Thoracic aorta (tissue), 2 donors: ENCODE measurements around the gene AGBL5. TPM values are rescaled to one million over a fixed set of nuclear protein-coding genes. Genes with fewer than 3 reads are reported as not detected.

Experiments used
- ATAC-seq: fragments of 150-250 bp; one replicate; pipeline ENCODE4 v1.8.0; 2017; ENCODE audit warnings: low read depth; ENCODE audit not compliant: insufficient number of reproducible peaks, low FRiP score
- DNase-seq: peaks from one replicate; pipeline ENCODE4 v3.0.0-alpha.2; 2020; ENCODE audit warnings: low spot score
- H3K27ac ChIP-seq, 2 donors: fragments of 200-600 bp; sonication (generic); 1 replicate in 1 of 2; 2 replicates in 1 of 2; pipeline ENCODE4 v1.5.1; 2016; ENCODE audit warnings: mild to moderate bottlenecking in 2 of 2, moderate library complexity in 2 of 2
- H3K27me3 ChIP-seq: fragments of 200-600 bp; sonication (generic); replicated peaks from 2 replicates; pipeline ENCODE4 v1.6.0; 2016; ENCODE audit warnings: mild to moderate bottlenecking; ENCODE audit not compliant: insufficient read depth
- H3K36me3 ChIP-seq: fragments of 200-600 bp; sonication (generic); one replicate; pipeline ENCODE4 v1.5.1; 2016
- H3K4me1 ChIP-seq, 2 donors: fragments of 200-600 bp; sonication (generic); 1 replicate in 1 of 2; 2 replicates in 1 of 2; pipeline versions ENCODE4 v1.5.1 to v1.6.0; 2016; ENCODE audit warnings: low read depth in 2 of 2, mild to moderate bottlenecking in 1 of 2; ENCODE audit not compliant: control insufficient read depth in 1 of 2
- H3K4me3 ChIP-seq: fragments of 200-600 bp; sonication (generic); 2 replicates; pipeline ENCODE4 v1.5.1; 2016; ENCODE audit warnings: mild to moderate bottlenecking
- H3K9me3 ChIP-seq: fragments of 200-600 bp; sonication (generic); 2 replicates; pipeline ENCODE4 v1.5.1; 2016
- total RNA-seq, 2 donors: library from RNA; depleted of rRNA; stranded (reverse); fragments of >200 nt; gene quantifications; one replicate each; pipeline versions ENCODE4 v1.1.0 to v1.2.3, GENCODE V29; 2016
- TF ChIP-seq, protein P1 (sequence below): fragments of 200-600 bp; sonication (generic); IDR thresholded peaks from one replicate; pipeline ENCODE4 v1.5.1; 2019; ENCODE audit warnings: antibody characterized with exemption

Gene AGBL5
- total RNA-seq, 2 donors from 2014 or later: 7.8 to 10.8 TPM

DNA sequence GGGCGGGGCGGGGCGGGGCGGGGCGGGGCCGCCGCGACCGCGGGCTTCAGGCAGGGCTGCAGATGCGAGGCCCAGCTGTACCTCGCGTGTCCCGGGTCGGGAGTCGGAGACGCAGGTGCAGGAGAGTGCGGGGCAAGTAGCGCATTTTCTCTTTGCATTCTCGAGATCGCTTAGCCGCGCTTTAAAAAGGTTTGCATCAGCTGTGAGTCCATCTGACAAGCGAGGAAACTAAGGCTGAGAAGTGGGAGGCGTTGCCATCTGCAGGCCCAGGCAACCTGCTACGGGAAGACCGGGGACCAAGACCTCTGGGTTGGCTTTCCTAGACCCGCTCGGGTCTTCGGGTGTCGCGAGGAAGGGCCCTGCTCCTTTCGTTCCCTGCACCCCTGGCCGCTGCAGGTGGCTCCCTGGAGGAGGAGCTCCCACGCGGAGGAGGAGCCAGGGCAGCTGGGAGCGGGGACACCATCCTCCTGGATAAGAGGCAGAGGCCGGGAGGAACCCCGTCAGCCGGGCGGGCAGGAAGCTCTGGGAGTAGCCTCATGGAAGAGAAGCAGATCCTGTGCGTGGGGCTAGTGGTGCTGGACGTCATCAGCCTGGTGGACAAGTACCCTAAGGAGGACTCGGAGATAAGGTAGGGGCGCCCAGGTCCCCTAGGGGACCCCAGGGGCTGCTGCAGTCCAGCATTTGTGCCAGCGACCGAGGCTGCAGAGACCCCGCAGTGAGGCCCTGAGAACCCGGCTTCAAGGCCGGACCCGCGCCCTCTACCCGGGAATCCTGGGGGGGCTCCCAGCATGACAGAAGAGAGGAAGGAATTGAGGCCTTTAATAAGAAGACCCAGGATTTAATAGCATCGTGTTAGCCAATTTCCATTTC is 35.5 kb downstream of the AGBL5 start, which contains the start of gene KHK:
KHK (plus strand) TSS at position 49 of the 870 bp plus-strand sequence; CDS start at position 537, 488 bp downstream.
- H3K36me3 ChIP-seq: peaks cover 12% of the 10 kb centered on the region
- TF ChIP-seq, protein P1, sequence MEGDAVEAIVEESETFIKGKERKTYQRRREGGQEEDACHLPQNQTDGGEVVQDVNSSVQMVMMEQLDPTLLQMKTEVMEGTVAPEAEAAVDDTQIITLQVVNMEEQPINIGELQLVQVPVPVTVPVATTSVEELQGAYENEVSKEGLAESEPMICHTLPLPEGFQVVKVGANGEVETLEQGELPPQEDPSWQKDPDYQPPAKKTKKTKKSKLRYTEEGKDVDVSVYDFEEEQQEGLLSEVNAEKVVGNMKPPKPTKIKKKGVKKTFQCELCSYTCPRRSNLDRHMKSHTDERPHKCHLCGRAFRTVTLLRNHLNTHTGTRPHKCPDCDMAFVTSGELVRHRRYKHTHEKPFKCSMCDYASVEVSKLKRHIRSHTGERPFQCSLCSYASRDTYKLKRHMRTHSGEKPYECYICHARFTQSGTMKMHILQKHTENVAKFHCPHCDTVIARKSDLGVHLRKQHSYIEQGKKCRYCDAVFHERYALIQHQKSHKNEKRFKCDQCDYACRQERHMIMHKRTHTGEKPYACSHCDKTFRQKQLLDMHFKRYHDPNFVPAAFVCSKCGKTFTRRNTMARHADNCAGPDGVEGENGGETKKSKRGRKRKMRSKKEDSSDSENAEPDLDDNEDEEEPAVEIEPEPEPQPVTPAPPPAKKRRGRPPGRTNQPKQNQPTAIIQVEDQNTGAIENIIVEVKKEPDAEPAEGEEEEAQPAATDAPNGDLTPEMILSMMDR: no peak
- peak within 1 kb of the TSS; percentile 83 for H3K4me3 ChIP-seq
- ATAC-seq (no peak), DNase-seq (no peak)
- H3K4me1 ChIP-seq: peaks cover 15 to 50% of the 10 kb centered on the region in 2 donors
- H3K9me3 ChIP-seq: no peaks in the 10 kb centered on the region
- H3K27ac ChIP-seq: peak within 1 kb of the TSS; percentile 80 to 87
- H3K27me3 ChIP-seq: no peaks in the 10 kb centered on the region

DNA sequence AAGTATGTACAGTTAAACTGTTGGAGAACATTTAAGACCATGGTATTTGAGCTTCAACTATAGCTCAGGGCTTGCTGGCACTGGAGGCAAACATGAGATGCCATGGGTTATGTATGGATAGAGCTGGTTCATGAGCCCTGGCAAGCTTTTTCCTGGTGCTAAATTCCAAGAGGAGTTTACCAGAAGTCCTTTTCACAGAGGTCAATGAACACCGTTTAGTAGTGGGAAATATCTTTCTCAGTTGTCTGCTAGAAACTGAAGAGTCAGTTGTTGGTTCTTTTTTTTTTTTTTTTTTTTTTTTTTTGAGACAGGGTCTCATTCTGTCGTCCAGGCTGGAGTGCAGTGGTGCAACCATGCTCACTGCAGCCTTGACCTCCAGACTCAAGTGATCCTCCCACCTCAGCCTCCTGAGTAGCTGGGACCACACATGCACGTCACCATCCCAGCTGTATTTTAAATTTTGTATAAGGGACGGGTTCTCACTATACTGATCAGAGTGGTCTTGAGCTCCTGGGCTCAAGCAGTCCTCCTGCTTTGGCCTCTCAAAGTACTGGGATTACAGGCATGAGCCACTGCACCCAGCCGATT is 36.4 kb downstream of the AGBL5 start:
- H3K36me3 ChIP-seq: peaks cover 3% of the 10 kb centered on the region
- ATAC-seq (no peak), DNase-seq (no peak)
- no peak overlapping the region for H3K27ac ChIP-seq
- TF ChIP-seq, protein P1: no peak
- no peaks in the 10 kb centered on the region for H3K9me3 ChIP-seq
- H3K4me1 ChIP-seq: peaks cover 11 to 40% of the 10 kb centered on the region in 2 donors
- no peaks in the 10 kb centered on the region for H3K27me3 ChIP-seq
- H3K4me3 ChIP-seq: no peak overlapping the region

DNA sequence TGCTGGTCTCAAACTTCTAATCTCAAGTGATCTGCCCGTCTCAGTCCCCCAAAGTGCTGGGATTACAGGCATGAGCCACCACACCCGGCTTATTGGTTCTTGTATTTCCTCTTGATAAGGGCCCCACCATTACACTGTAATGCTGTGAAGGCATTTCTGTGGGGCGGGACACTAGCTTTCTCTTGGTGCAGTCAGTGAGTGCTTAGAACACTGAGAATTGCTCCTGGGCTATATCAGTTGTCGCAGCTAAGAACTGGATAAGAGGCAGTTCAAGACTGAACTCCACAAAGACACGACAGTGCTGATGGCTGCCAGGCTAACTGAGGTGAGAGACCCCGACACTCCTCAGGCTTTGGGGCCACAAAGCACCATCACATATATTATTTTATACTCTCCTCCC is 37.2 kb downstream of the AGBL5 start:
- H3K9me3 ChIP-seq: no peaks in the 10 kb centered on the region
- H3K27me3 ChIP-seq: no peaks in the 10 kb centered on the region
- TF ChIP-seq, protein P1: no peak
- no peak for ATAC-seq
- DNase-seq: no peak
- no peak overlapping the region for H3K4me3 ChIP-seq
- peaks cover 11 to 33% of the 10 kb centered on the region in 2 donors for H3K4me1 ChIP-seq
- H3K36me3 ChIP-seq: no peaks in the 10 kb centered on the region
- H3K27ac ChIP-seq: no peak overlapping the region

DNA sequence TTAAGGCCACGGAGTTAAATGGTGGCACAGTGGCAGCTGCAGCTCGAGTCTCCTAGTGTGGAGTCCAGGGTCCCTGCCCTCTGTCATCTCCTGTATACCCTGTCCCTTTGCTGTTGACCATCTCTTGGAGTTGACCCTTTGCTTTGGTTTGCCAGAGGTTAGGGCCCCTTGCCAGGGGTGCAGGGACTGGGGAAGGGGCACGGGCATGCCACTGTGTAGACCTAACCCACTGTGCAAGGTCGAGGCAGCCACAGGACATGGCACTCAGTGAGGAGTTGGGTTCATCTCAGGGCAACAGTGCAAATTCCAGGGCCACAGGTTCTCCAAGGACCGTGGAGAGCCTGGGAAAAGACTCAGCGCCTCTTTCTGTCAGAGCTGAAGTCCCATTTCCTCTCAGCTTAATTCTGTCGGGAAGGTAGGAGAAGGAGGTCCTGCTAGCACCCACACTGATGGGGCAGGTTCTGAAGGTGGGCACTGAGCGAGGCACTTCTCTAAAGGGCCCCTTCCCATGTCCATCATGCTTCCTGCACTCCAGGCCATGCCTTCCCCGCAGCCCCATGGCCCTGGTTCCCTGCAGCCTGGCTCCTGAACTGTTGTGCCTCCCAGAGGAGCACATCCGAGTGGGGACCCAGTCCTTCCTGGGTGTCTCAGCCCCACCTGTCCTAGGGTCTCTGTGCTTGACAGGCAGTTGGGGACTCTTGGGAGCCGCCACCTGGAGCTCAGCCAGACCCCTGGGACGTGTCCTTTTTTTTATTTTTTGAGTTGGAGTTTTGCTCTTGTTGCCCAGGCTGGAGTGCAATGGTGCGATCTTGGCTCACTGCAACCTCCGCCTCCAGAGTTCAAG is 37.9 kb downstream of the AGBL5 start:
- no peaks in the 10 kb centered on the region for H3K27me3 ChIP-seq
- no peaks in the 10 kb centered on the region for H3K9me3 ChIP-seq
- DNase-seq (no peak), ATAC-seq (no peak)
- TF ChIP-seq, protein P1: no peak
- peaks cover 11 to 28% of the 10 kb centered on the region in 2 donors for H3K4me1 ChIP-seq
- H3K36me3 ChIP-seq: no peaks in the 10 kb centered on the region
- H3K4me3 ChIP-seq: no peak overlapping the region
- H3K27ac ChIP-seq: no peak overlapping the region
